Measurements from ENCODE around the gene E2F6. TPM values are rescaled to one million over a fixed set of nuclear protein-coding genes. Genes with fewer than 3 reads are reported as not detected.

E2F6 gene
- total and polyA plus RNA-seq, 2 of the 13 experiments (the other 11 are each of a cell fraction or from before 2014, with no cell fraction given): 27.3 to 36.0 TPM

DNA sequence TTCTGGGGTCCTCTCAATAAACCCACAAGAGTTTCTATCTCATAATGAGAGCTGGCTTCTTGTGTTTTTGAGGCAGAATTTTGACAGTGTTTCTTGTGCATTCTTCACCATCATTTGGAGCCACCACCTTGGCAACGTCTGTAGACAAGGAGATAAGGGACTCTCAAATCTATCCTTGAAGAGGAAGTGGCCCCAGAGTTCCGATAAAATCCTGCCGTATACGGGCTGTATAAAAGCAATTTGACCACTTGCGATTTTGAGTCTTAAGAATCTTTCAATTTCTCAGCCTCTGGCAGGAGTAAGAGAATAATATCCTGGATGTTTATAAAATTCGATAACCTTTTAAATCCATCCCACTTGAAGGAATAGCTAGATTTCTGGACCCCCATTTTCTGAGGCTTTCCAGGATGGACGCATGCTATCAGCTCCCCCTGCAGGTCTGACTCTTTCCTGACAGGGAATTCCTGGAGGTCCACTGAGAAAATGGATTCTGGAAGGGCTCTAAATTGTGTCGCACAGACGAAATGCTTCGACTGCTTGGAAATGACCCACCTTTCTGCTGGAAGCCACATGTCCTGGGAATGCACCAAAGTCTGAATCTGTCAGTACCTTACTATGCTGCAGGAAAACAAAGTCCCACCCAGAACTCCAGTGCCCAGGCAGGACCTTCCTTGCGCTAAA lies 54.1 kb downstream of the E2F6 start (continued):
- TF ChIP-seq SKI (IDR thresholded peaks at IDR 0.05; ENCODE audit: partially characterized antibody): no peak
- TF ChIP-seq RFX1 (IDR thresholded peaks at IDR 0.05): no peak
- TF ChIP-seq ZNF350 (CRISPR knock-in tag; IDR thresholded peaks at IDR 0.05; ENCODE audit: borderline replicate concordance, low read depth): no peak
- TF ChIP-seq ZNF556 (CRISPR knock-in tag; IDR thresholded peaks at IDR 0.05; ENCODE audit: borderline replicate concordance): no peak
- TF ChIP-seq ZNF263 (CRISPR knock-in tag; IDR thresholded peaks at IDR 0.05): no peak
- no peak for TF ChIP-seq ZNF75D (CRISPR knock-in tag; IDR thresholded peaks at IDR 0.05; ENCODE audit: borderline replicate concordance)
- TF ChIP-seq, protein P1, sequence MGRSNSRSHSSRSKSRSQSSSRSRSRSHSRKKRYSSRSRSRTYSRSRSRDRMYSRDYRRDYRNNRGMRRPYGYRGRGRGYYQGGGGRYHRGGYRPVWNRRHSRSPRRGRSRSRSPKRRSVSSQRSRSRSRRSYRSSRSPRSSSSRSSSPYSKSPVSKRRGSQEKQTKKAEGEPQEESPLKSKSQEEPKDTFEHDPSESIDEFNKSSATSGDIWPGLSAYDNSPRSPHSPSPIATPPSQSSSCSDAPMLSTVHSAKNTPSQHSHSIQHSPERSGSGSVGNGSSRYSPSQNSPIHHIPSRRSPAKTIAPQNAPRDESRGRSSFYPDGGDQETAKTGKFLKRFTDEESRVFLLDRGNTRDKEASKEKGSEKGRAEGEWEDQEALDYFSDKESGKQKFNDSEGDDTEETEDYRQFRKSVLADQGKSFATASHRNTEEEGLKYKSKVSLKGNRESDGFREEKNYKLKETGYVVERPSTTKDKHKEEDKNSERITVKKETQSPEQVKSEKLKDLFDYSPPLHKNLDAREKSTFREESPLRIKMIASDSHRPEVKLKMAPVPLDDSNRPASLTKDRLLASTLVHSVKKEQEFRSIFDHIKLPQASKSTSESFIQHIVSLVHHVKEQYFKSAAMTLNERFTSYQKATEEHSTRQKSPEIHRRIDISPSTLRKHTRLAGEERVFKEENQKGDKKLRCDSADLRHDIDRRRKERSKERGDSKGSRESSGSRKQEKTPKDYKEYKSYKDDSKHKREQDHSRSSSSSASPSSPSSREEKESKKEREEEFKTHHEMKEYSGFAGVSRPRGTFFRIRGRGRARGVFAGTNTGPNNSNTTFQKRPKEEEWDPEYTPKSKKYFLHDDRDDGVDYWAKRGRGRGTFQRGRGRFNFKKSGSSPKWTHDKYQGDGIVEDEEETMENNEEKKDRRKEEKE (IDR thresholded peaks at IDR 0.05): no peak
- TF ChIP-seq ZNF674 (CRISPR knock-in tag; IDR thresholded peaks at IDR 0.05; ENCODE audit: low read depth): no peak
- TF ChIP-seq, protein P2, sequence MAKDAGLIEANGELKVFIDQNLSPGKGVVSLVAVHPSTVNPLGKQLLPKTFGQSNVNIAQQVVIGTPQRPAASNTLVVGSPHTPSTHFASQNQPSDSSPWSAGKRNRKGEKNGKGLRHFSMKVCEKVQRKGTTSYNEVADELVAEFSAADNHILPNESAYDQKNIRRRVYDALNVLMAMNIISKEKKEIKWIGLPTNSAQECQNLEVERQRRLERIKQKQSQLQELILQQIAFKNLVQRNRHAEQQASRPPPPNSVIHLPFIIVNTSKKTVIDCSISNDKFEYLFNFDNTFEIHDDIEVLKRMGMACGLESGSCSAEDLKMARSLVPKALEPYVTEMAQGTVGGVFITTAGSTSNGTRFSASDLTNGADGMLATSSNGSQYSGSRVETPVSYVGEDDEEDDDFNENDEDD (CRISPR knock-in tag; IDR thresholded peaks at IDR 0.05; ENCODE audit: borderline replicate concordance): no peak
- no peak for TF ChIP-seq ZNF775 (CRISPR knock-in tag; IDR thresholded peaks at IDR 0.05; ENCODE audit: borderline replicate concordance)
- TF ChIP-seq MED1 (CRISPR knock-in tag; IDR thresholded peaks at IDR 0.05): peak; percentile 26; the same call in 1 of the 2 replicates
- TF ChIP-seq NFE2L2 (IDR thresholded peaks at IDR 0.05; ENCODE audit: low read length): no peak
- TF ChIP-seq JDP2 (CRISPR knock-in tag; IDR thresholded peaks at IDR 0.05; ENCODE audit: borderline replicate concordance): no peak
- no peak for TF ChIP-seq ZNF296 (CRISPR knock-in tag; conservative IDR thresholded peaks at IDR 0.05)
- TF ChIP-seq, protein P3, sequence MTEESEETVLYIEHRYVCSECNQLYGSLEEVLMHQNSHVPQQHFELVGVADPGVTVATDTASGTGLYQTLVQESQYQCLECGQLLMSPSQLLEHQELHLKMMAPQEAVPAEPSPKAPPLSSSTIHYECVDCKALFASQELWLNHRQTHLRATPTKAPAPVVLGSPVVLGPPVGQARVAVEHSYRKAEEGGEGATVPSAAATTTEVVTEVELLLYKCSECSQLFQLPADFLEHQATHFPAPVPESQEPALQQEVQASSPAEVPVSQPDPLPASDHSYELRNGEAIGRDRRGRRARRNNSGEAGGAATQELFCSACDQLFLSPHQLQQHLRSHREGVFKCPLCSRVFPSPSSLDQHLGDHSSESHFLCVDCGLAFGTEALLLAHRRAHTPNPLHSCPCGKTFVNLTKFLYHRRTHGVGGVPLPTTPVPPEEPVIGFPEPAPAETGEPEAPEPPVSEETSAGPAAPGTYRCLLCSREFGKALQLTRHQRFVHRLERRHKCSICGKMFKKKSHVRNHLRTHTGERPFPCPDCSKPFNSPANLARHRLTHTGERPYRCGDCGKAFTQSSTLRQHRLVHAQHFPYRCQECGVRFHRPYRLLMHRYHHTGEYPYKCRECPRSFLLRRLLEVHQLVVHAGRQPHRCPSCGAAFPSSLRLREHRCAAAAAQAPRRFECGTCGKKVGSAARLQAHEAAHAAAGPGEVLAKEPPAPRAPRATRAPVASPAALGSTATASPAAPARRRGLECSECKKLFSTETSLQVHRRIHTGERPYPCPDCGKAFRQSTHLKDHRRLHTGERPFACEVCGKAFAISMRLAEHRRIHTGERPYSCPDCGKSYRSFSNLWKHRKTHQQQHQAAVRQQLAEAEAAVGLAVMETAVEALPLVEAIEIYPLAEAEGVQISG (CRISPR knock-in tag; IDR thresholded peaks at IDR 0.05): 0 out of 2 replicates have a peak, but pooled peaks have one; percentile 18
- TF ChIP-seq ZNF225 (CRISPR knock-in tag; IDR thresholded peaks at IDR 0.05): no peak
- TF ChIP-seq ZNF10 (CRISPR knock-in tag; IDR thresholded peaks at IDR 0.05; ENCODE audit: borderline replicate concordance, low read depth): no peak
- no peak for TF ChIP-seq ZNF317 (CRISPR knock-in tag; IDR thresholded peaks at IDR 0.05)
- TF ChIP-seq ISX (CRISPR knock-in tag; conservative IDR thresholded peaks at IDR 0.05): no peak
- TF ChIP-seq DNMT3B (CRISPR knock-in tag; conservative IDR thresholded peaks at IDR 0.05): 0 out of 2 replicates have a peak, but pooled peaks have one; percentile 63
- no peak for TF ChIP-seq ZNF747 (CRISPR knock-in tag; IDR thresholded peaks at IDR 0.05; ENCODE audit: borderline replicate concordance)
- no peak for TF ChIP-seq HNRNPH1 (optimal IDR thresholded peaks at IDR 0.05; ENCODE audit: low read depth, low read length)
- no peak for TF ChIP-seq ZNF430 (CRISPR knock-in tag; IDR thresholded peaks at IDR 0.05)
- TF ChIP-seq ZC3H13 (CRISPR knock-in tag; IDR thresholded peaks at IDR 0.05): no peak
- 0 out of 2 replicates have a peak, but pooled peaks have one; percentile 23 for TF ChIP-seq MIER3 (CRISPR knock-in tag; IDR thresholded peaks at IDR 0.05; ENCODE audit: borderline replicate concordance)

Data from HepG2 (cell line).